HEK293T (cell line): ENCODE data around the gene TAAR8.

ENCODE experiments used
- CTCF ChIA-PET: fragments of 350-600 bp; formaldehyde crosslinking; extraction: SDS; loops from one replicate; lab custom pipeline; 2021; ENCODE audit warnings: antibody characterized with exemption, inconsistent platforms; lab: Yijun Ruan, JAX
- POLR2A ChIA-PET: fragments of 350-600 bp; formaldehyde crosslinking; extraction: SDS; loops from one replicate; lab custom pipeline; 2020; ENCODE audit warnings: antibody characterized with exemption, inconsistent platforms; lab: Yijun Ruan, JAX
- DNase-seq: peaks from one replicate; pipeline ENCODE4 v3.0.0; 2012; ENCODE audit warnings: mixed read lengths; ENCODE audit errors: extremely low spot score
- ARNT ChIP-seq: fragments of 450-650 bp; IDR thresholded peaks from 2 replicates; pipeline ENCODE4 v1.6.1; 2017; ENCODE audit warnings: mild to moderate bottlenecking
- BHLHE40 ChIP-seq: fragments of 450-650 bp; IDR thresholded peaks from 2 replicates; pipeline ENCODE4 v1.6.1; 2016; ENCODE audit warnings: mild to moderate bottlenecking, moderate library complexity, borderline replicate concordance
- CTBP1 ChIP-seq: fragments of 450-650 bp; IDR thresholded peaks from 2 replicates; pipeline ENCODE4 v1.6.1; 2016; ENCODE audit warnings: borderline replicate concordance
- ELF4 ChIP-seq: fragments of 450-650 bp; IDR thresholded peaks from 2 replicates; pipeline ENCODE4 v1.6.1; 2017; ENCODE audit warnings: antibody characterized with exemption
- FOXA1 ChIP-seq: fragments of 450-650 bp; IDR thresholded peaks from 2 replicates; pipeline ENCODE4 v1.6.1; 2016; ENCODE audit warnings: mild to moderate bottlenecking
- FOXK2 ChIP-seq: fragments of 450-650 bp; IDR thresholded peaks from 2 replicates; pipeline ENCODE4 v1.6.1; 2016; ENCODE audit warnings: mild to moderate bottlenecking
- FOXM1 ChIP-seq: fragments of 450-650 bp; IDR thresholded peaks from 2 replicates; pipeline ENCODE4 v1.6.1; 2017; ENCODE audit warnings: mild to moderate bottlenecking, borderline replicate concordance
- HDGF ChIP-seq: fragments of 450-650 bp; IDR thresholded peaks from 2 replicates; pipeline ENCODE4 v1.6.1; 2017; ENCODE audit warnings: antibody characterized with exemption, borderline replicate concordance
- L3MBTL2 ChIP-seq: fragments of 450-650 bp; conservative IDR thresholded peaks from 2 replicates; pipeline ENCODE4 v1.6.1; 2016; ENCODE audit warnings: mild to moderate bottlenecking
- LEF1 ChIP-seq: fragments of 450-650 bp; IDR thresholded peaks from 2 replicates; pipeline ENCODE4 v1.6.1; 2017; ENCODE audit warnings: mild to moderate bottlenecking, borderline replicate concordance
- NFRKB ChIP-seq: fragments of 450-650 bp; IDR thresholded peaks from 2 replicates; pipeline ENCODE4 v1.6.1; 2016; ENCODE audit warnings: mild to moderate bottlenecking, moderate library complexity
- SP1 ChIP-seq: fragments of 450-650 bp; IDR thresholded peaks from 2 replicates; pipeline ENCODE4 v1.6.1; 2017
- SUZ12 ChIP-seq: fragments of 450-650 bp; IDR thresholded peaks from 2 replicates; pipeline ENCODE4 v1.6.1; 2016; ENCODE audit warnings: mild to moderate bottlenecking
- TARDBP ChIP-seq: fragments of 450-650 bp; IDR thresholded peaks from 2 replicates; pipeline ENCODE4 v1.6.1; 2016
- ZNF384 ChIP-seq: fragments of 450-650 bp; IDR thresholded peaks from 2 replicates; pipeline ENCODE4 v1.6.1; 2016
- TF ChIP-seq, protein P1 (sequence below): fragments of 450-650 bp; IDR thresholded peaks from 2 replicates; pipeline ENCODE4 v1.6.1; 2016

TAAR8 gene

DNA sequence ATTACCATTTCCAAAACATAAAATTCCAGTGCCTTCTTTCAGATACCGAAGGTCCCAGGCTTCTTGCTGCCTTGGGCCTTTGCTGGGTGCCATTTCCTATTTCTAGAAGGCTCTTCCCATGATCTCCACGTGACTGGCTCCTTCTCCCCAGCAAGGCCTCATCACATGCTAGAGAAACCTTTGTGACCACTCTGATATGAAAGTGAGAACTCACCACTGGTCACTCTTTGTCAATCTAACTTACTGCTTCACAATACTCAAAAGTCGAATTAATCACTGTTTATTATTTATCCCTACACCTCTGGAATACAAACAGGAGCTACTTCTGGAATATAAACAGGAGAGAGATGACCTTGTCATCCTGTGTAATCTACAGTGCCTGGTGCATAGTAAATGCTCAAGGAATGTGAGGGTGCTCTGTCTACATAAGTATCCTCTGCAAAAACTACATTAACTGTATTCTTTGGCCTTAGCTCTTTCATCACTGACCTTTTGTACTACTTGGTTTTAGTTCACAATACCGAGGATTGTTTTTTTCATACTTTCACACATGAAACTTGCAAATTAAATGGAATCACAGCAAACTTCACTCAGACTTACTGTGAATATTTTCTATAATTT lies 41.2 kb upstream of the TAAR8 start:
- peak; percentile 42 for TF ChIP-seq L3MBTL2
- TF ChIP-seq FOXK2, result no peak
- TF ChIP-seq HDGF, result no peak
- CTCF ChIA-PET, result interaction anchor here (1.9 kb wide), 1 partner anchor 19 kb away, joined by 4 read pairs; no protein-coding TSS in a partner anchor
- DNase-seq, result no peak
- POLR2A ChIA-PET, result no interaction called here

GRCh38 chr6:132511831-132512220 lies 40.6 kb upstream of the TAAR8 start:
- CTCF ChIA-PET, result interaction anchor here (1.5 to 1.9 kb wide), 2 partner anchors 19 to 232 kb away, joined by 4 to 6 read pairs; no protein-coding TSS in a partner anchor
- POLR2A ChIA-PET, result interaction anchor here (1.4 to 1.7 kb wide), 3 partner anchors 15 to 302 kb away, joined by 3 to 6 read pairs (median 6); partner anchors contain the start of gene RPS12
- no peak for TF ChIP-seq FOXA1
- no peak for TF ChIP-seq FOXK2
- TF ChIP-seq BHLHE40, result no peak
- TF ChIP-seq ZNF384, result no peak
- TF ChIP-seq, protein P1, sequence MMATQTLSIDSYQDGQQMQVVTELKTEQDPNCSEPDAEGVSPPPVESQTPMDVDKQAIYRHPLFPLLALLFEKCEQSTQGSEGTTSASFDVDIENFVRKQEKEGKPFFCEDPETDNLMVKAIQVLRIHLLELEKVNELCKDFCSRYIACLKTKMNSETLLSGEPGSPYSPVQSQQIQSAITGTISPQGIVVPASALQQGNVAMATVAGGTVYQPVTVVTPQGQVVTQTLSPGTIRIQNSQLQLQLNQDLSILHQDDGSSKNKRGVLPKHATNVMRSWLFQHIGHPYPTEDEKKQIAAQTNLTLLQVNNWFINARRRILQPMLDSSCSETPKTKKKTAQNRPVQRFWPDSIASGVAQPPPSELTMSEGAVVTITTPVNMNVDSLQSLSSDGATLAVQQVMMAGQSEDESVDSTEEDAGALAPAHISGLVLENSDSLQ, result no peak
- no peak for TF ChIP-seq SP1
- no peak for TF ChIP-seq L3MBTL2
- no peak for TF ChIP-seq TARDBP
- TF ChIP-seq HDGF, result no peak
- TF ChIP-seq LEF1, result no peak
- TF ChIP-seq NFRKB, result no peak
- TF ChIP-seq ELF4, result no peak
- no peak for TF ChIP-seq FOXM1
- DNase-seq, result no peak

DNA sequence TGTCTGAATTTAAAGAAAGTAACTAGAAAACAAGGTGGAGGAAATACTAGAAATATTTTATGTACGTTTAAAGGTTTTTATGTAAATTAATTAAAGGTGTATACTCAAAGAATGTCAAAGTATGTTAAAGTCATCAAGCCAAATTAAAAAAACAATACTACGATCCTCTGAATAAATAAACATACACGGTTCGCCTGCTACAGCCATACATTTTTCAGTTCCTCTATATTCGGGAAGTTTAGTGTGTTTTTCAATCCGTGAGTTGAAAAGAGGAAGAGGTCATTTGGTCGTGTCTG lies 40.2 kb upstream of the TAAR8 start:
- ChIA-PET POLR2A (interaction anchor here (1.2 to 1.7 kb wide), 7 partner anchors 12 to 302 kb away, joined by 3 to 11 read pairs (median 6); partner anchors contain the start of genes RPS12 and SLC18B1), CTCF (interaction anchor here (0.9 to 1.9 kb wide), 4 partner anchors 18 to 255 kb away, joined by 3 to 6 read pairs (median 4); no protein-coding TSS in a partner anchor)
- no peak for DNase-seq
- TF ChIP-seq FOXM1, result no peak
- TF ChIP-seq ARNT, result no peak
- no peak for TF ChIP-seq HDGF
- no peak for TF ChIP-seq TARDBP
- no peak for TF ChIP-seq SP1
- no peak for TF ChIP-seq FOXA1
- no peak for TF ChIP-seq L3MBTL2
- TF ChIP-seq, protein P1, result no peak
- TF ChIP-seq CTBP1, result no peak
- TF ChIP-seq ZNF384, result no peak
- no peak for TF ChIP-seq NFRKB
- TF ChIP-seq FOXK2, result no peak
- no peak for TF ChIP-seq SUZ12
- TF ChIP-seq ELF4, result no peak
- TF ChIP-seq LEF1, result no peak
- TF ChIP-seq BHLHE40, result no peak

DNA sequence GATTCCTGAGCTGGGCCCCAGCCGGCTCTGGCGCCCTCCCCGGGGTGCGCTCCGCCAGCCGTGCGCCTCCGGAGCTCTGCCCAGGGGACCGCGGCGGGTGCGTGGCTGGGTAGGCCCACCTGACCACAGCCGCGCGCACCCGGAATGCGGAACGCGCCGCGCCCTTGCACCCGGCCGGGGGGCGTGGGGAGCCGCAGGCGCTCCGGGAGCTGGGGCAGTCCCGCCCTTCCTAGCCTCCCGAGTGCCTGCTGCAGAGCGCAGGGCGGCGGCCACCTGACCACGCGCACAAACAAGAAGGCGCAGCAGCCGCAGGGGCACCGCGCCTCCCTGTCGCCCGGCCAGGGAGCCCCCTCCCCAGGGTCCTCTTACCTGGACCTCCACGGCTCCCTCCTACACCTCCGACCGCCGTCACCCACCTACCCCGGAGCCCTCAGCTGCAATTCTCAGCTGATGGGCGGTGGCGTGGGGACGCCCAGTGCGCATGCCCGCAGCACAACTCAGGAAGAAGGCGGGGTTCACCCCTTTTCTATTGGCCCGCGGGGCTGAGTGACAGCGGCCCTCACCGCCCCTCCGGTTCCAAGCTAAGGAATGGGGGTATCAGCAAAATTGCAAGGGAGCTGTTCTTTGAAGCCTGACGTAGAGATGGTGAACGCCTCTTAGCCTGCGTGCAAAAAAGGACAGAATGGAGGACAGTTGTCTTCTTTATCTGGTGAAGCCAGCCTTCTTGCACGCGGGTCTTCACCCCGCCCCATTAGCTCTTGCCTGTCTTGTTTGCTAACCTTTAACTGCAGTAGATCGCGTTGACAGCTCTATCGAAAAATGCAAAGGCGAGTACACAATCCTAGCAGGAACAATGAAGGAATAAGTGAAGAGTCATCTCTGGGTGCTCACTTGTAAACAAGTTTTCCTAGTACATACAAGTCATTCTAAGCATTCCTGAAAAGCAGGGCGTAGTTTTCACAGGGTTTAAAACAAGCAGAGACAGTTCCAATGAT lies 39.5 kb upstream of the TAAR8 start, which contains the start of gene STX7:
Gene STX7 (minus strand): TSS at position 479 of the 995 bp plus-strand sequence. CDS start 9,586 bp downstream, outside the sequence.
- ChIA-PET POLR2A (interaction anchor here (0.5 to 1.7 kb wide), 10 partner anchors 11 to 301 kb away, joined by 3 to 11 read pairs (median 5); partner anchors contain the start of genes RPS12 and SLC18B1), CTCF (interaction anchor here (0.5 to 1.9 kb wide), 6 partner anchors 18 to 269 kb away, joined by 3 to 6 read pairs (median 4); no protein-coding TSS in a partner anchor)
- TF ChIP-seq FOXA1, result no peak
- TF ChIP-seq TARDBP, result no peak
- TF ChIP-seq, protein P1, result peak; percentile 99
- TF ChIP-seq FOXM1, result peak; percentile 41; the same call in 1 of the 2 replicates
- peak; percentile 82 for TF ChIP-seq L3MBTL2
- no peak for TF ChIP-seq CTBP1
- DNase-seq, result peak; percentile 96

GRCh38 chr6:132513831-132514545 lies 38.5 kb upstream of the TAAR8 start:
- TF ChIP-seq FOXK2, result no peak
- TF ChIP-seq, protein P1, result no peak
- no peak for TF ChIP-seq HDGF
- TF ChIP-seq FOXA1, result no peak
- TF ChIP-seq CTBP1, result no peak
- TF ChIP-seq SUZ12, result no peak
- ChIA-PET POLR2A (interaction anchor here (1.3 to 1.7 kb wide), 2 partner anchors 284 to 300 kb away, joined by 6 to 7 read pairs; partner anchors contain the start of genes RPS12 and SLC18B1), CTCF (interaction anchor here (0.6 kb wide), 1 partner anchor 555 kb away, joined by 3 read pairs; no protein-coding TSS in a partner anchor)
- DNase-seq, result no peak
